Spinal cord (tissue), 10 donors: ENCODE data around the gene SCML1. TPM values are rescaled to one million over a fixed set of nuclear protein-coding genes. Genes with fewer than 3 reads are reported as not detected.
A peak's percentile ranks its signal among the peaks of the same experiment; 100 is the strongest.
"Not testable (repeated sequence)": the region's sequence is repeated elsewhere in the genome, so short reads cannot be mapped to it uniquely, and the experiment has no call there.

Source experiments
- DNase-seq, 6 donors: peaks; one replicate each; pipeline versions ENCODE4 v3.0.0 to v3.0.0-alpha.2; 2013 to 2015; ENCODE audit warnings: low spot score in 6 of 6, low read depth in 4 of 6
- H3K27ac ChIP-seq: one replicate; pipeline ENCODE4 v1.5.1; 2013; ENCODE audit warnings: low read depth, low read length, control low read depth
- H3K27me3 ChIP-seq: one replicate; pipeline ENCODE4 v1.6.1; 2013; ENCODE audit warnings: low read length; ENCODE audit not compliant: control insufficient read depth, insufficient read depth
- H3K36me3 ChIP-seq: one replicate; pipeline ENCODE4 v1.6.1; 2013; ENCODE audit warnings: low read length; ENCODE audit not compliant: control insufficient read depth, insufficient read depth
- H3K4me1 ChIP-seq: one replicate; pipeline ENCODE4 v1.6.1; 2013; ENCODE audit warnings: low read length; ENCODE audit not compliant: control insufficient read depth, insufficient read depth
- H3K4me3 ChIP-seq: one replicate; pipeline ENCODE4 v1.5.1; 2013; ENCODE audit warnings: low read depth, low read length, control low read depth
- H3K9me3 ChIP-seq: one replicate; pipeline ENCODE4 v1.6.1; 2013; ENCODE audit warnings: low read length; ENCODE audit not compliant: control insufficient read depth, insufficient read depth
- WGBS: methylation state at CpG from one replicate; pipeline ENCODE4 v1.1.5; 2013; ENCODE audit warnings: missing lambda C conversion rate; ENCODE audit not compliant: insufficient coverage; 5-methylcytosine and 5-hydroxymethylcytosine counted together
- polyA plus RNA-seq, 2 donors: library from polyadenylated mRNA; unstranded; fragments of 120-200 nt; gene quantifications; one replicate each; pipeline ENCODE4 v1.2.1, GENCODE V29; 2013; ENCODE audit not compliant: insufficient read length in 2 of 2
- total RNA-seq, 2 donors: library from RNA; depleted of rRNA in 1 of 2; stranded (reverse); fragments of 120-200 nt in 1 of 2; fragments of >200 nt in 1 of 2; gene quantifications; one replicate each; pipeline versions ENCODE4 v1.2.3 to v1.2.4, GENCODE V29; 2013 to 2014
- donor health status: healthy.

SCML1 gene
- total and polyA plus RNA-seq, 4 donors: 11.9 to 19.2 (median 15.0) TPM

- not testable (repeated sequence) for H3K9me3 ChIP-seq, H3K27ac ChIP-seq, H3K36me3 ChIP-seq, DNase-seq, H3K4me3 ChIP-seq, H3K27me3 ChIP-seq, H3K4me1 ChIP-seq
- 58% methylated on average over 16 of the region's 31 CpGs for WGBS
Observed at GRCh38 chrX:17786554-17787347, 49.5 kb downstream of the SCML1 start.

- Histone ChIP-seq H3K4me1 (peaks cover 2% of the 10 kb centered on the region), H3K27me3 (peaks cover 2% of the 10 kb centered on the region), H3K9me3 (no peaks in the 10 kb centered on the region), H3K4me3 (no peak overlapping the region), H3K27ac (no peak overlapping the region), H3K36me3 (no peaks in the 10 kb centered on the region)
- DNase-seq: no peak
- 73% methylated on average over 11 of the region's 11 CpGs for WGBS
Observed at GRCh38 chrX:17787557-17787956, 50.3 kb downstream of the SCML1 start.

DNA sequence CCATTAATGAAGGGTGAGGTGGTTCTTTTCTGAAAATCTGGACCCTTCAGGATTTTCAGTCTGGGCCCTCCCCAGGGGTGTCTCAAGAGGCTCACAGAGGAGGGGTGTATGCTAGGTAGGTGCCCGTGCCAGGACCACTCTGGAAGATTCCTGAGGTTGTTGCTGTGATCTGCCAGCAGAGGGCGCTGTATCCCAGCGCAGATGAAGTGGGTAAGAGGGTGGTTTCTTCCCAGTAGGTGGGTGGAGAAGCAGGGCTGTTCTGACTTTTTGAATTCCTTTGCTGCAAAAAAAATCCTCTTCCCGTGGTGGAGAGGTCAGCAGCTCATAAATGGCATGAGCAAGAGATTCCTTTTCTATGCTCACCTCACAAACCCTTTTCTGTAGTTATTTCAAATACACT is 51.1 kb downstream of the SCML1 start:
- Histone ChIP-seq H3K27me3 (peaks cover 2% of the 10 kb centered on the region), H3K4me1 (peaks cover 3% of the 10 kb centered on the region), H3K9me3 (no peaks in the 10 kb centered on the region), H3K27ac (no peak overlapping the region), H3K4me3 (no peak overlapping the region), H3K36me3 (no peaks in the 10 kb centered on the region)
- 3% methylated on average over 3 of the region's 4 CpGs for WGBS
- peak in 2 of 6 donors; percentile 62 to 67 for DNase-seq

- peaks cover 2% of the 10 kb centered on the region for H3K27me3 ChIP-seq
- H3K4me1 ChIP-seq: peaks cover 3% of the 10 kb centered on the region
- no peak overlapping the region for H3K4me3 ChIP-seq
- no peaks in the 10 kb centered on the region for H3K9me3 ChIP-seq
- no peaks in the 10 kb centered on the region for H3K36me3 ChIP-seq
- no peak overlapping the region for H3K27ac ChIP-seq
- 79% methylated on average over 6 of the region's 8 CpGs for WGBS
- DNase-seq: no peak
Observed at GRCh38 chrX:17788956-17789562, 51.8 kb downstream of the SCML1 start.

DNA sequence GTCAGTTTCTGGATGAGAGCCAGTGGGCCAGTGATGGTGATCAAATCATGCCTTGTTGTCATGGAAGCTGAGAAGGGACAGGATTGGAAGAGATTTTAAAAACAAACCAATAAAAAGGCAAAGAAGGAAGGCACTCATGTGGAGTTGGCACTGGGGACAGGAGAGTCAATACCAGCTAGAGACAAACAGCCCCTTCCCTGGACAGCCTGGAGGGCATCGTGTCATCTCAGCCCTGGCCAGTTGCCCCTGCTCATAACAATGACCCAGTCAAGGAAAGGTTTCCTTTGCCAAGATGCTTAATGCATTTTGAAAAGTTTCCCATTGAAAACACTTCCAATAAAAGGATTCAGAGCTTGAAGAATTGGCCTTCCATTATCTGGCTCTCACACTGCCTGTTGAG is 55.5 kb downstream of the SCML1 start:
- WGBS: 43% methylated on average over 1 of the region's 1 CpG
- peak in 2 of 6 donors; percentile 45 to 53 for DNase-seq
- H3K36me3 ChIP-seq: no peaks in the 10 kb centered on the region
- no peaks in the 10 kb centered on the region for H3K9me3 ChIP-seq
- H3K4me1 ChIP-seq: peaks cover 3% of the 10 kb centered on the region
- peaks cover 13% of the 10 kb centered on the region for H3K27me3 ChIP-seq
- no peak overlapping the region for H3K4me3 ChIP-seq
- no peak overlapping the region for H3K27ac ChIP-seq

GRCh38 chrX:17798921-17799320 is 61.6 kb downstream of the SCML1 start:
- DNase-seq: peak in 1 of 6 donors; percentile 39
- WGBS: no CpG with 5 or more reads among the region's 4 CpGs
- peaks cover 23% of the 10 kb centered on the region for H3K27me3 ChIP-seq

GRCh38 chrX:17801431-17801830 is 64.1 kb downstream of the SCML1 start:
- H3K36me3 ChIP-seq: peaks cover 9% of the 10 kb centered on the region
- H3K27me3 ChIP-seq: peaks cover 22% of the 10 kb centered on the region

More at GRCh38 chrX:17798921-17799320, 61.6 kb downstream of the SCML1 start:
- no peaks in the 10 kb centered on the region for H3K4me1 ChIP-seq
- no peak overlapping the region for H3K27ac ChIP-seq
- peaks cover 9% of the 10 kb centered on the region for H3K36me3 ChIP-seq
- no peaks in the 10 kb centered on the region for H3K9me3 ChIP-seq
- H3K4me3 ChIP-seq: no peak overlapping the region

DNA sequence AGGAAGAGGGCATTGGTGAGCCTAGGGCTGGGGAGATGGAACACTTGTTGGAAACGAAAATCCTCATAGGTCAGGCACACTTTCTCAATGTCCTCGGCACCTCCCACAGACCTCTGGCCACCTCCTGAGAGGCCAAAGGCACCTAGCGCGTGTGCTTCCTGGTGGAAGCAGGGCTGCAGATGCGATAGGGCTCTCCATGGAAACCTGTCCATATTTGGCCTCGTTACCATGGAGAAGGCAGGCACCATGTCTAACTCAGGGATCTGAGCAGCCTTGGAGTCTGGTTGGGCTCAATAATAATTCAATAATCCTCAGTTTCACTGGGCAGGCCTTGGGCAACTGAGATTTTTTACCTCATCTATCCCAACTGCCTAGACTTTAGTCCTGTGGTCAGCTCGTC is 65.5 kb downstream of the SCML1 start:
- Histone ChIP-seq H3K4me1 (no peaks in the 10 kb centered on the region), H3K36me3 (peaks cover 9% of the 10 kb centered on the region), H3K9me3 (no peaks in the 10 kb centered on the region), H3K27me3 (peaks cover 16% of the 10 kb centered on the region), H3K4me3 (no peak overlapping the region), H3K27ac (no peak overlapping the region)
- 48% methylated on average over 6 of the region's 7 CpGs for WGBS
- peak in 1 of 6 donors; percentile 28 for DNase-seq

More at GRCh38 chrX:17801431-17801830, 64.1 kb downstream of the SCML1 start:
- Histone ChIP-seq H3K4me3 (no peak overlapping the region), H3K9me3 (no peaks in the 10 kb centered on the region), H3K4me1 (no peaks in the 10 kb centered on the region), H3K27ac (no peak overlapping the region)
- DNase-seq: no peak
- WGBS: 88% methylated on average over 13 of the region's 13 CpGs

DNA sequence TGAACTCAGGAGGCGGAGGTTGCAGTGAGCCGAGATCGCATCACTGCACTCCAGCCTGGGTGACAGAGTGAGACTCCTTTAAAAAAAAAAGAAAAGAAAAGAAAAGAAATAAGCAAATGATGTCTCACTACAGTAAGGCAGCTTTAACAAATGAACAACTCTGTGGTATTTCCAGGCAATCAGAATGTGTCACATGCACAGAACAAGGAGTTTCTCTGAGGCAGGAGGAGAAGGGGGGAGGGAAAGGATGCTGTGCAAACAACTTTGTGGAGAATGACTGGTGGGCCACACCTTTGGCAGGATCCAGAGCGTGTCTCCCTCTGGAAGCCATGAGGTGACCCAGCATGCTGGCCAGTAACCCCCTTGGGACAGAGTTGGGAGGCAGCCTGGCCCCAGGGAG is 66.2 kb downstream of the SCML1 start:
- 56% methylated on average over 1 of the region's 4 CpGs for WGBS
- no peak overlapping the region for H3K4me3 ChIP-seq
- H3K36me3 ChIP-seq: peaks cover 9% of the 10 kb centered on the region
- H3K27me3 ChIP-seq: peaks cover 16% of the 10 kb centered on the region
- no peak for DNase-seq
- H3K9me3 ChIP-seq: no peaks in the 10 kb centered on the region
- no peak overlapping the region for H3K27ac ChIP-seq
- H3K4me1 ChIP-seq: no peaks in the 10 kb centered on the region
